Stomach (tissue), 9 donors: ENCODE data around the gene KCTD17. TPM values are rescaled to one million over a fixed set of nuclear protein-coding genes. Genes with fewer than 3 reads are reported as not detected.

Experiments
- DNase-seq, 2 donors: peaks; one replicate each; pipeline versions ENCODE4 v3.0.0 to v3.0.0-alpha.2; 2013 to 2019
- H3K27ac ChIP-seq, 5 donors: fragments of 200-600 bp in 4 of 5; sonication (generic) in 4 of 5; one replicate each; pipeline ENCODE4 v1.5.1; 2013 to 2019; ENCODE audit warnings: mild to moderate bottlenecking in 1 of 5, moderate library complexity in 1 of 5
- H3K27me3 ChIP-seq, 3 donors: fragments of 200-600 bp; sonication (generic); one replicate each; pipeline ENCODE4 v1.5.1; 2017 to 2019; ENCODE audit warnings: mixed run types in 1 of 3
- H3K36me3 ChIP-seq, 4 donors: fragments of 200-600 bp; sonication (generic); 1 replicate in 3 of 4; 2 replicates in 1 of 4; pipeline ENCODE4 v1.5.1; 2016 to 2019
- H3K4me1 ChIP-seq, 4 donors: fragments of 200-600 bp; sonication (generic); one replicate each; pipeline ENCODE4 v1.5.1; 2016 to 2019
- H3K4me3 ChIP-seq, 4 donors: fragments of 200-600 bp; sonication (generic) in 3 of 4; one replicate each; pipeline ENCODE4 v1.5.1; 2016 to 2019; ENCODE audit warnings: mild to moderate bottlenecking in 1 of 4
- H3K9me3 ChIP-seq, 4 donors: fragments of 200-600 bp; sonication (generic); one replicate each; pipeline ENCODE4 v1.5.1; 2016 to 2019
- CTCF ChIP-seq, 7 experiments: fragments of 450-650 bp in 4 of 7; fragments of 200-600 bp in 3 of 7; sonication (generic) in 3 of 7; IDR thresholded peaks; one replicate each; pipeline ENCODE4 v1.5.1; 2016 to 2019; ENCODE audit warnings: antibody characterized with exemption in 7 of 7, control low read depth in 2 of 7, mild to moderate bottlenecking in 1 of 7
- EP300 ChIP-seq: sonication (generic); formaldehyde crosslinking; IDR thresholded peaks from one replicate; pipeline ENCODE4 v1.6.1; 2017; ENCODE audit warnings: antibody characterized with exemption
- POLR2A ChIP-seq, 4 donors: fragments of 450-650 bp; IDR thresholded peaks; one replicate each; pipeline ENCODE4 v1.6.1; 2016; ENCODE audit warnings: antibody characterized with exemption in 4 of 4, control low read depth in 2 of 4, mild to moderate bottlenecking in 1 of 4, moderate library complexity in 1 of 4
- POLR2AphosphoS5 ChIP-seq, 3 donors: sonication (generic); formaldehyde crosslinking; IDR thresholded peaks; one replicate each; pipeline ENCODE4 v1.6.1; 2016; ENCODE audit warnings: antibody characterized with exemption in 3 of 3
- WGBS, 5 donors: extraction: QIAGEN DNeasy Blood & Tissue Kit in 3 of 5; methylation state at CpG; one replicate each; pipeline versions ENCODE4 v1.1.5 to v1.1.7; 2013 to 2018; 5-methylcytosine and 5-hydroxymethylcytosine counted together
- intact Hi-C: fragments of 100-400 bp; cut with DNase I; formaldehyde crosslinking; loops from one replicate; pipeline ENCODE4 v1.15.1; 2023; ENCODE audit warnings: low total_unique reads
- polyA plus RNA-seq, 3 donors: library from polyadenylated mRNA; stranded (reverse); fragments of 200-250 nt; gene quantifications; one replicate each; pipeline ENCODE4 v1.2.3, GENCODE V29; 2013
- total RNA-seq, 5 donors: library from RNA; depleted of rRNA; stranded (reverse); fragments of >200 nt; gene quantifications; one replicate each; pipeline versions ENCODE4 v1.1.0 to v1.2.3, GENCODE V29; 2014 to 2016
- donor health status: healthy with polysubstance abuse.
- donor health status: Bipolar disorder and iron deficiency.
- donor health status: healthy.

The KCTD17 gene
- total and polyA plus RNA-seq, 8 donors = 1.8 to 82.8 (median 9.2) TPM

- Histone ChIP-seq H3K27me3 (peaks cover 0 to 7% (median 0%) of the 10 kb centered on the region in 3 donors), H3K4me3 (no peak overlapping the region), H3K27ac (peak overlapping the region in 2 of 5 donors; percentile 43 to 69), H3K9me3 (no peaks in the 10 kb centered on the region), H3K4me1 (peaks cover 0 to 21% (median 14%) of the 10 kb centered on the region in 4 donors), H3K36me3 (no peaks in the 10 kb centered on the region)
- DNase-seq = no peak
- 55 to 67% (median 63%) methylated on average over 7 of the region's 7 CpGs for WGBS, 5 donors
- TF ChIP-seq POLR2A (IDR thresholded peaks at IDR 0.05) (no peak), EP300 (no peak)
- intact Hi-C loops = no loop called here
These were observed 8.2 kb upstream of the KCTD17 start for GRCh38 chr22:37043209-37043827.

GRCh38 chr22:37043828-37044538 is 7.6 kb upstream of the KCTD17 start:
- TF ChIP-seq POLR2A (IDR thresholded peaks at IDR 0.05) (no peak), POLR2AphosphoS5 (IDR thresholded peaks at IDR 0.05) (peak in 1 of 3 donors; percentile 40), CTCF (IDR thresholded peaks at IDR 0.05) (peak in 5 of 7 experiments; percentile 54 to 89 (median 75))
- Histone ChIP-seq H3K27ac (peak overlapping the region in 2 of 5 donors; percentile 43 to 69), H3K27me3 (peaks cover 0 to 7% (median 0%) of the 10 kb centered on the region in 3 donors), H3K36me3 (no peaks in the 10 kb centered on the region), H3K4me1 (peaks cover 0 to 21% (median 14%) of the 10 kb centered on the region in 4 donors), H3K4me3 (no peak overlapping the region), H3K9me3 (no peaks in the 10 kb centered on the region)
- intact Hi-C loops = no loop called here
- 24 to 33% (median 27%) methylated on average over 15 to 17 of the region's 17 CpGs for WGBS, 5 donors
- peak; percentile 88 to 90 for DNase-seq

GRCh38 chr22:37044634-37045625 is 6.6 kb upstream of the KCTD17 start:
- 67 to 75% (median 71%) methylated on average over 9 of the region's 9 CpGs for WGBS, 5 donors
- Histone ChIP-seq H3K9me3 (no peaks in the 10 kb centered on the region), H3K4me1 (peaks cover 0 to 21% (median 14%) of the 10 kb centered on the region in 4 donors), H3K4me3 (no peak overlapping the region), H3K27me3 (peaks cover 0 to 7% (median 0%) of the 10 kb centered on the region in 3 donors), H3K36me3 (no peaks in the 10 kb centered on the region), H3K27ac (no peak overlapping the region)
- TF ChIP-seq POLR2A (IDR thresholded peaks at IDR 0.05) = no peak
- TF ChIP-seq CTCF (IDR thresholded peaks at IDR 0.05) = no peak
- no peak for TF ChIP-seq EP300
- no peak for TF ChIP-seq POLR2AphosphoS5 (IDR thresholded peaks at IDR 0.05)
- DNase-seq = no peak
- intact Hi-C loops = no loop called here

- no peaks in the 10 kb centered on the region for H3K36me3 ChIP-seq
- intact Hi-C loops = no loop called here
- no peak overlapping the region for H3K27ac ChIP-seq
- H3K4me3 ChIP-seq = no peak overlapping the region
- no peak for DNase-seq
- WGBS, 5 donors = 40 to 54% (median 45%) methylated on average over 4 of the region's 4 CpGs
- TF ChIP-seq POLR2A (IDR thresholded peaks at IDR 0.05) (no peak), CTCF (IDR thresholded peaks at IDR 0.05) (peak in 2 of 7 experiments; percentile 16 to 26)
- no peaks in the 10 kb centered on the region for H3K9me3 ChIP-seq
- peaks cover 0 to 7% (median 0%) of the 10 kb centered on the region in 3 donors for H3K27me3 ChIP-seq
- peaks cover under 1 to 25% (median 13%) of the 10 kb centered on the region in 4 donors for H3K4me1 ChIP-seq
These were observed 5.6 kb upstream of the KCTD17 start for GRCh38 chr22:37045958-37046357.
